GM12873 (cell line): ENCODE measurements around the gene PSAPL1.

Source experiments
- TF ChIP-seq, protein P1 (sequence below): IDR thresholded peaks from 2 replicates; pipeline ENCODE4 v1.5.1; 2012; ENCODE audit warnings: low read depth, mild to moderate bottlenecking, moderate library complexity, low read length, control low read depth; ENCODE audit not compliant: insufficient read depth; ENCODE audit errors: missing control alignments

PSAPL1 gene

GRCh38 chr4:7450775-7451433, 16.2 kb upstream of the PSAPL1 start:
- TF ChIP-seq, protein P1, sequence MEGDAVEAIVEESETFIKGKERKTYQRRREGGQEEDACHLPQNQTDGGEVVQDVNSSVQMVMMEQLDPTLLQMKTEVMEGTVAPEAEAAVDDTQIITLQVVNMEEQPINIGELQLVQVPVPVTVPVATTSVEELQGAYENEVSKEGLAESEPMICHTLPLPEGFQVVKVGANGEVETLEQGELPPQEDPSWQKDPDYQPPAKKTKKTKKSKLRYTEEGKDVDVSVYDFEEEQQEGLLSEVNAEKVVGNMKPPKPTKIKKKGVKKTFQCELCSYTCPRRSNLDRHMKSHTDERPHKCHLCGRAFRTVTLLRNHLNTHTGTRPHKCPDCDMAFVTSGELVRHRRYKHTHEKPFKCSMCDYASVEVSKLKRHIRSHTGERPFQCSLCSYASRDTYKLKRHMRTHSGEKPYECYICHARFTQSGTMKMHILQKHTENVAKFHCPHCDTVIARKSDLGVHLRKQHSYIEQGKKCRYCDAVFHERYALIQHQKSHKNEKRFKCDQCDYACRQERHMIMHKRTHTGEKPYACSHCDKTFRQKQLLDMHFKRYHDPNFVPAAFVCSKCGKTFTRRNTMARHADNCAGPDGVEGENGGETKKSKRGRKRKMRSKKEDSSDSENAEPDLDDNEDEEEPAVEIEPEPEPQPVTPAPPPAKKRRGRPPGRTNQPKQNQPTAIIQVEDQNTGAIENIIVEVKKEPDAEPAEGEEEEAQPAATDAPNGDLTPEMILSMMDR, result no peak

DNA sequence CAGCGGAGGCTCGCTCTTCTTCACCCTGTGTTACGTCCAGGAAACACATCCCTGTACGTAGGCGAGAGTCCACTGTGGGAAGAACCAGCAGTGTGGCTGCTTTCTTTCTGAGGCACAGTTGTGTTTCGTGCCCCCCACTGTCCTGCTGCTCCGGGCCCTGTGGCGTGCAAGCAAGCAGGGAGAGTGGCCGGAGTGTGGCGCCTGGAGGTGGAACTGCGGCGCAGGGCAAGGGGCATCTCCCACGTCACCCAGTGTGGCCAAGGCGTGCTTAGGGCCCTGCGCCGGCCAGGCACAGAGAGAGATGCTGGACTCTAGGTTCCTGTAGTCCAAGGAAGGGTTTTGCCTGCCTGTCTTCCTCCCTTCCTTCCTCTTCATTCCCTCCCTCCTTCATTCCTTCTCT, 13.3 kb upstream of the PSAPL1 start:
- TF ChIP-seq, protein P1, result no peak

DNA sequence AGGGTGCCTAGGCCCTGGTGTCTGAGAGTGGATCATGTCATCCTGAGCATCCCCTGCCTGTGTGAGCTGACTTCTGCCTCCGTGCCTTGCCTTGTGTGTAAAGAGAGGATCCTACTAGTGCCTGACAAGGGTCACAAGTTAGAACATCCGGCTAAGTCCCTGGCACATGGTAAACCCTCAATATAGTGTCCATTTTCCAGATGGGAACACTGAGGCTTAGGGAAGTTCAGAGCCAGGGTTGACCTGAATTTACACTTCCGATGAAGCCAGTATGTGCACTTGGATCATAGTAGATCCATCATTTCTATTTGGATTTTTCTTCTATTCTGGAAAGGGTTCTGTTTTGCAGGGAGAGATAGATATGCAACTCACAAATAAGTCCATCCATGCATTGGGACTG, 12.5 kb upstream of the PSAPL1 start:
- TF ChIP-seq, protein P1, result no peak

DNA sequence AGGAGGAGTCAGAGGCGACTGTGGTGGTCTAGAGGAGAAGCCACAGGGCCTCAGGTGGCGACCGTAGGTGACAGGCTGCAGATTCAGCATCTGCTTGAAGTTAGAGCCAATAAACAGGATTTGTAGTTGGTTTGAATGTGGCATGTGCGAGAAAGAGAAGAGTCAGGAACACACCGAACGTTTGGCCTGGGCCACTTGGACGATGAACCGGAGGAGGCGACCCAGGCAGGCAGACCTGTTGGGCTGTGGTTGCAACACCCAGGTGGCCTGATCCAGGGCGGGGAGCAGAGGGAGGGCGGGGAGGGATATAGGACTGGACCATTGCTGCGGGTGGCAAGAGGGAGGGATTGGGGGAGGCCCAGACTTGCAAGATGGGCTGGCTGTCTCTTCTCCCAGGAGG, 10.0 kb upstream of the PSAPL1 start:
- TF ChIP-seq, protein P1, result no peak

DNA sequence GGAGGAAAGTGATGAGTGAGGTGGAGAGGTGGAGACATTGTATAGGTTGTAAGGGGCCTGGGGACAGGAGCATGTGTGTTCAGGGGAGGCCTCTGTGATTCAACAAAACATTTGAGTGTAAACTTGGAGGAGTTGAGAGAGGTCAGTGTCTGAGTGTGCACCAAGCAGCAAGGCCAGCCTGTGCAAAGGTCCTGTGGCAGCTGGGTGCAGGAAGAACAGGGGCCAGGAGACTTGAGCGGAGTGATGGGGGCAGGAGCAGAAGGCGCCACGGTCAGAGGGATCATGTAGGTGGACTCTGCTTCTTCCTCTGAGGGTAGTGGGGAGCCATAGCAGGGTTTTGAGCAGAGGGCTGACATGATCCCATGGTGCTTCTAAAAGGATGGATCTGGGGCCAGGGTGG, 9.6 kb upstream of the PSAPL1 start:
- TF ChIP-seq, protein P1, result no peak

DNA sequence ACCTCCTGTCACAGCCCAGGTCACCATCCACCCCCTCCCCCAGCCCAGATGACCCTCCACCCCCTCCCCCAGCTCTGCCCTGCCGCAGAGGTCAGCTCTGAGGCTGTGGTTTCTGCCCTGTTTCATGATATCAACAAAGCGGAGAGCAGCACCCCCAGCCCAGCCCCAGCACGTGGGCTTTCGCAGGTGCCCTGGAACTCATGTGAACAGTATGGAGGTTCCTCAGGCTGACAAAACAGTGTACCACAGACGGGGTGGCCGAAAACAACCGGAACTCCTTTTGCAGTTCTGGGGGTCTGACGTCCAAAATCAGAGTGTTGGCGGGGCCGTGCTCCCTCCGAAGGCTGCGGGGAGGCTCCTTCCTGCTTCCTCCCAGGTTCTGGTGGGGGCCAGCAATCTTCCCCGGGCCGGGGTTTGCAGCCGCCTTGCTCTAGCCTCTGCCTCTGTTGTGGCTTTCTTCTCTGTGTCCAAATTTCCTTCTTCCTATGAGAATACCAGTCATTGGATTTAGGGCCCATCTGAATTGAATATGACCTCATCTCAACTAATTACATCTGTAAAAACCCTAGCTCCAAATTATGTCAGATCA, 7.9 kb upstream of the PSAPL1 start:
- TF ChIP-seq, protein P1, result no peak

DNA sequence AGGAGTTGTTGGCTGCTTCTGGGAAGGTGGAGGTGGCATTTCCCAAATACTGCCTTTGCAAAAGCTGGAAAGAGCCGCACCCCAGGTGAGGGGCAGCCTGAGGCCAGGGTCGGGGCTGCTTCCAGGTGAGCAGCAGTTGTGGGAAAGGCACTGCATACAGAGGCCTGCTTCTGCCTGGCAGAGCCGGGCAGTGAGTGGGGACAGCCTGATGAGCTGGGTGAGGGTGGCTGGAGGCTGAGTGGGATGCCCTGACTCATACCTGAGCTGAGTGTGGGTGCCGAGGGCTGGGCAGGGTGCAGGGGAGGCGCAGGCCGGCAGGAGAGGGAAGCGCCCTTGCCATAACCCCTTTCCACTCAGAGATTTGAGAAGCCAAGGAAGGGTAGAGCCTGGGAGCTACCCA, 6.5 kb upstream of the PSAPL1 start:
- TF ChIP-seq, protein P1, result no peak
